DOHH2 (cell line): Measurements from ENCODE around the gene PDGFD.

ENCODE experiments used
- EZH2phosphoT487 ChIP-seq: fragments of 200-600 bp; sonication (generic); IDR thresholded peaks from 2 replicates; pipeline ENCODE4 v1.6.1; 2017; ENCODE audit warnings: borderline replicate concordance, mild to moderate bottlenecking, antibody characterized with exemption, low read length, moderate library complexity, mixed read lengths
- TF ChIP-seq, protein P1 (sequence below): fragments of 200-600 bp; sonication (generic); IDR thresholded peaks from one replicate; pipeline ENCODE4 v1.5.1; 2014; ENCODE audit warnings: antibody characterized with exemption, mild to moderate bottlenecking, low read depth, low read length; ENCODE audit not compliant: poor library complexity, severe bottlenecking

DNA sequence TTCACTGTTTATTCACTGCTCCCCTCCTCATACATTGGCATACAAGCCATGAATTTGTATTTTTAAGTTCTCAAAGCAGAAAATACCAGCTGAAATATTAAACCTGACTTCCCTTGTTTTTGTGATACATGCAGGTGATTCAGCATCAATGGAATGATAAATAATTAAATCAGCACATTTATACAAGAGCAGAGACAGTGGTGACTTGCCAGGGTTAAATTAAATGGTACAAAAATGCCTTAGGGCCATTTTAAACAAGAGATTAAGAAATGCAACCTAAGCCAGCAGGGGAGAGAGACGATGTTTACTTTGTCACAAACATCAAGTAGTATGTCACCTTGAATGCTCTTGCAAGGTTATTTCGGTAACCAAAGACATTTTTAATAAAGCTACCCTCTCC lies 223.4 kb downstream of the PDGFD start:
- TF ChIP-seq, protein P1, sequence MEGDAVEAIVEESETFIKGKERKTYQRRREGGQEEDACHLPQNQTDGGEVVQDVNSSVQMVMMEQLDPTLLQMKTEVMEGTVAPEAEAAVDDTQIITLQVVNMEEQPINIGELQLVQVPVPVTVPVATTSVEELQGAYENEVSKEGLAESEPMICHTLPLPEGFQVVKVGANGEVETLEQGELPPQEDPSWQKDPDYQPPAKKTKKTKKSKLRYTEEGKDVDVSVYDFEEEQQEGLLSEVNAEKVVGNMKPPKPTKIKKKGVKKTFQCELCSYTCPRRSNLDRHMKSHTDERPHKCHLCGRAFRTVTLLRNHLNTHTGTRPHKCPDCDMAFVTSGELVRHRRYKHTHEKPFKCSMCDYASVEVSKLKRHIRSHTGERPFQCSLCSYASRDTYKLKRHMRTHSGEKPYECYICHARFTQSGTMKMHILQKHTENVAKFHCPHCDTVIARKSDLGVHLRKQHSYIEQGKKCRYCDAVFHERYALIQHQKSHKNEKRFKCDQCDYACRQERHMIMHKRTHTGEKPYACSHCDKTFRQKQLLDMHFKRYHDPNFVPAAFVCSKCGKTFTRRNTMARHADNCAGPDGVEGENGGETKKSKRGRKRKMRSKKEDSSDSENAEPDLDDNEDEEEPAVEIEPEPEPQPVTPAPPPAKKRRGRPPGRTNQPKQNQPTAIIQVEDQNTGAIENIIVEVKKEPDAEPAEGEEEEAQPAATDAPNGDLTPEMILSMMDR: no peak
- no peak for TF ChIP-seq EZH2phosphoT487
